NCI-H2171 (cell line): ENCODE measurements around the gene BAG1.

Experiments used
- DNase-seq: peaks from one replicate; lab custom pipeline; 2025; lab: John Stamatoyannopoulos, UW

Gene BAG1

GRCh38 chr9:33242609-33243134 lies 21.8 kb downstream of the BAG1 start:
- DNase-seq: no peak

- no peak for DNase-seq
Measured at GRCh38 chr9:33241298-33241697, 23.2 kb downstream of the BAG1 start.

GRCh38 chr9:33239921-33240320 lies 24.6 kb downstream of the BAG1 start, which contains the start of gene SPINK4:
Gene SPINK4 (plus strand): TSS chr9:33240167. CDS start chr9:33240209, 42 bp downstream.
- no peak for DNase-seq

GRCh38 chr9:33236571-33236970 lies 27.9 kb downstream of the BAG1 start:
- no peak for DNase-seq

GRCh38 chr9:33234511-33235467 lies 29.7 kb downstream of the BAG1 start:
- no peak for DNase-seq

- peak; percentile 53 for DNase-seq
Measured at GRCh38 chr9:33233626-33234342, 30.7 kb downstream of the BAG1 start.

- DNase-seq: no peak
Measured at GRCh38 chr9:33232815-33233214, 31.7 kb downstream of the BAG1 start.

- no peak for DNase-seq
Measured at GRCh38 chr9:33231623-33231942, 32.9 kb downstream of the BAG1 start.

- no peak for DNase-seq
Measured at GRCh38 chr9:33230756-33231622, 33.5 kb downstream of the BAG1 start.

- DNase-seq: no peak
Measured at GRCh38 chr9:33229359-33230114, 35.0 kb downstream of the BAG1 start.

- DNase-seq: no peak
Measured at GRCh38 chr9:33228606-33229005, 35.9 kb downstream of the BAG1 start.

GRCh38 chr9:33227741-33228140 lies 36.8 kb downstream of the BAG1 start:
- no peak for DNase-seq

GRCh38 chr9:33227008-33227398 lies 37.5 kb downstream of the BAG1 start:
- DNase-seq: no peak

GRCh38 chr9:33225319-33226147 lies 39.0 kb downstream of the BAG1 start:
- DNase-seq: no peak

- no peak for DNase-seq
Measured at GRCh38 chr9:33223696-33224095, 40.8 kb downstream of the BAG1 start.

- peak; percentile 31 for DNase-seq
Measured at GRCh38 chr9:33222031-33222430, 42.5 kb downstream of the BAG1 start.

GRCh38 chr9:33221568-33221884 lies 43.0 kb downstream of the BAG1 start:
- no peak for DNase-seq

- DNase-seq: no peak
Measured at GRCh38 chr9:33220681-33221567, 43.6 kb downstream of the BAG1 start.

GRCh38 chr9:33211695-33212393 lies 52.7 kb downstream of the BAG1 start:
- DNase-seq: no peak
